HG03025 (cell line): ENCODE data around the gene XPO4.
"Not testable (repeated sequence)": the region's sequence is repeated elsewhere in the genome, so short reads cannot be mapped to it uniquely, and the experiment has no call there.

Experiments used
- ATAC-seq: cut with Tn5 transposase; IDR thresholded peaks from one replicate; pipeline ENCODE4 v1.9.1; 2021; ENCODE audit warnings: mild to moderate bottlenecking, moderate library complexity; ENCODE audit not compliant: unreplicated experiment, low FRiP score

XPO4 gene

GRCh38 chr13:20902438-20903163, at the start of gene XPO4:
TSS of gene XPO4 (minus strand) at chr13:20902746. CDS start at chr13:20902738, 8 bp downstream.
- peak; percentile 92 for ATAC-seq

DNA sequence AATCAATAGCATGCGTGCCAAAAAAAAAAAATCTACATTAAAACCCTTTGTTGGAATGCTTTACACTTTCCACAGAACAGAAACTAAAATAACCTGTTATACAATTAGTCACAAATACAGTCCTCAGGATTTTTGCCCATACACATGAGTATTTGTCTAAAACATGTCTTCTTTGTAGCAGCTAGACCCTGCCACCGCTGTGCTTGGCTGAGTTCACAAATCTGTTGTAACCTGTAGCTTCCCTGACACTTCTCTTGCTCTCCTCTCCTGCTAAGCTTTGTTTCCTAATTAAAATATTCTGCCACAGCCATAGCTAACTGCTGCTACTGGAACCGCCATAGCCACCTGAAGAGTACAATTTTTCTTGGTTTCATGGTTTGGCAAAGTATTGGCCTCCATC, 45.5 kb upstream of the XPO4 start:
- ATAC-seq: not testable (repeated sequence)

DNA sequence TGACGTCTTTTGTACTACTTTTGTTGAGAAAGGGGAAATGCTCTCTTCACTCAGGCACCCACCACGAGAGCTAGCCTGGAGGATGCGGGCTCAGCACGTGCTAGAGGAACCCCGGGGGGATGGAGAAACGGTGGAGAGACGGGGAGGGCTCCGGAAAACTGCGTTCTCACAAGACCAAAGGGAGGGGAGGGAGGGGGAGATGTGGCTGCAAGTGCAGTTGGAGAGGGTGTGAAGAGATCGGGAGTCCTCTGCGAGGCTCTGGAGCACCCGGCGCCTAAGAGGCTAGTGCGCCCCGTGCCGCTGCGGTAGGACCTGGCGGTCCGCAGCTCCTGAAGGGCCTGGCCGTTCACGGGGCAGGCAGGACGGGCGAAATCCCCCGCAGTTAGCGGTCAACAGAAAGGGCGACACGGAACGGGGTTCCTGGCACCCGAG, 43.4 kb upstream of the XPO4 start:
- no peak for ATAC-seq

DNA sequence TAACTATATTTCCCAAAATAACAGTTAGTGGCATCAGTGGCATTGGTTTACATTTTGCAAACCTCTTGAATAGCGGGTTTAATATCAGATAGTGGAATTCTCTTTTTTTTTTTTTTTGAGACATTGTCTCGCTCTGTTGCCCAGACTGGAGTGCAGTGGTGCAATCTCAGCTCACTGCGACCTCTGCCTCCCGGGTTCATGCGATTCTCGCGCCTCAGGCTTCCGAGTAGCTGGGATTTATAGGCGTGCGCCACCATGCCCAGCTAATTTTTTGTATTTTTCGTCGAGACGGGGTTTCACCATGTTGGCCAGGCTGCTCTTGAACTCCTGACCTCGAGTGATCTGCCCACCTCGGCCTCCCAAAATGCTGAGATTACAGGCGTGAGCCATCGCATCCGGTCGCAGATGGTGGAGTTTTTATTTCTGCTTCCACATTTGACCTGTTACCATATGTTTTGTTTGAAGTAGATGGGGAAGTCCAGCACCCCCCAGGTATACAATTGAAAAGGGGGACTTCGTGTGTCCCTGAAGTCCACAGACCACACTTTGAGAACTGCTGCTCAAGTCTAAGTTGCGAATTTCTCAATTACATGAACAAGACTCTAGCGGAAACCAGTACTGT, 40.5 kb upstream of the XPO4 start:
- ATAC-seq: no peak

- ATAC-seq: not testable (repeated sequence)
These were observed 38.0 kb upstream of the XPO4 start for GRCh38 chr13:20940511-20940910.

- ATAC-seq: no peak
These were observed 37.5 kb upstream of the XPO4 start for GRCh38 chr13:20940083-20940482.

GRCh38 chr13:20939662-20940061, 37.1 kb upstream of the XPO4 start:
- no peak for ATAC-seq

DNA sequence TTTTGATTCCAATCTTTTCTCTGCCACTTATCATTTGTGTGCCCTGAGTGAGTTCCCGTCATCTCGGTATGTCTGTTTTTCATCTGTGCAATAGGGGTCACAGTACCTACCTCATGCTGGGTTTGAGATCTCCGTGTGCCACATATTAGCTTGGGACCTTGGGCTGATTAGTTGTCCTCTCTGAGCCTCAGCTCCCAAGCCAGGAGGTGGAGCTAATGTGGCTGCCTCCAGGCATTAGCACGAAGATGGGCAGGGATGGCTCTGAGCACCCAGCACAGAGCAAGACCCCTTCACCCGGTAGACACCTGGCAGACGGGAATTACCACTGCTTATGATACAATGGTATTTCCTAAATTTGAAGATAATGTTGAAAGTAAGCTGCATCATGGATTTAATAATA, 35.8 kb upstream of the XPO4 start:
- no peak for ATAC-seq

DNA sequence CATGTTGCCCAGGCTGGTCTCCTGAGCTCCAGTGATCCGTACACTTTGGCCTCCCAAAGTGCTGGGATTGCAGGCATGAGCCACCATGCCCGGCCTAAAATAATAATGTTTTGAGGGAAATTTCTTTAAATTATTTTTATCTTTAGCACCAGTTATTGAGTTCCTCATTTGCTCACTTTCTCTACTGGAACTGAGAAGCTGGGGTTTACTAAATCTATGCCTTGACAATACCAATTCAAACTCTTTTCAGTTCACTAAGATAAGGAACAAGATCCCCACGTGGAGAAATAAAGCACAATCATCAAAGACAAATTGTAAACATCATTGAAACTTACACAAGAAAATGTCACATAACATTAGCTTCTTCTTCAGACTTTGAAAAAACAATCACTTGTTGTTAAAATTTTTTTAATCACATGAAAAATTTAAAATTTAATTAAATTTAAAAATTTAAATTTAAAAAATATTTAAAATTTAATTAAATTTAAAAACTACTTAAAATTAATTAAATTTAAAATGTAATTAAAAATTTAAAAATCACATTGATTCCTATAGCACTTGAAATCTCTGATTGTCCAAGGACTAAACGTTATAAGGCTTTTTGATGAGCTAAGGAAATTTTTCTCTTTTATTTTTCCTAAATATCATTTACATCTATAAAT, 25.2 kb upstream of the XPO4 start:
- no peak for ATAC-seq

DNA sequence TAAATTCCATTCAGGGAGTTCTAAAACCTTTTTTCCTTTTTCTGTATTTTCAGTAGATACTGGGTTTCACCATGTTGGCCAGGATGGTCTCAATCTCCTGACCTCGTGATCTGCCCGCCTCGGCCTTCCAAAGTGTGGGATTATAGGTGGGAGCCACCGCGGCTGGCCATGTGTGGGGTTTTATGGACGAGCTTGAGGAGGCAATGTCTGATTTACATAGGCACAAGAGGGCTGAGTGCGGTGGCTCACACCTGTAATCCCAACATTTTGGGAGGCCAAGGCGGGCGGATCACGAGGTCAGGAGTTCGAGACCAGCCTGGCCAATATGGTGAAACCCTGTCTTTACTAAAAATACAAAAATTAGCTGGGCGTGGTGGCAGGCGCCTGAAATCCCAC, 22.8 kb upstream of the XPO4 start:
- not testable (repeated sequence) for ATAC-seq

GRCh38 chr13:20924758-20925394, 22.3 kb upstream of the XPO4 start:
- no peak for ATAC-seq

- ATAC-seq: no peak
These were observed 20.7 kb upstream of the XPO4 start for GRCh38 chr13:20923272-20923671.

DNA sequence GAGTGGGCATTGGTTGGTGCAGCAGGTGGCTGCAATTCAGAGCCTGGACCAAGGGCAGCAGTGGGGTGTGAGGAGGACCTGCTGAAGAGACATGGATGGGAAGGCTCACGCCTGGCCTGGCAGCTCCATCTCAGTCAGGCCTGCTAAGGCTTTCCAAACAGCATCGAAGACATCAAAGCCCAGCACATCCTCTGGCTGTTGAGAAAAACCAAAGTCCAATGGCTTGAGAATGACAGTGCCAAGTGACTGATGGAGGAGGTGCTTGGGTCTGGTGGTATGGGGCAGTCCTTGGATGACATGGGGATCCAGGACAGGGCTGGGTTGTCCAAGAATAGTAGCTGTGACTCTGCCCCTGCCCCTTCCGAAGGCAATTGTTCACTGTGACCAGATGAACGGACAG, 19.0 kb upstream of the XPO4 start:
- no peak for ATAC-seq

DNA sequence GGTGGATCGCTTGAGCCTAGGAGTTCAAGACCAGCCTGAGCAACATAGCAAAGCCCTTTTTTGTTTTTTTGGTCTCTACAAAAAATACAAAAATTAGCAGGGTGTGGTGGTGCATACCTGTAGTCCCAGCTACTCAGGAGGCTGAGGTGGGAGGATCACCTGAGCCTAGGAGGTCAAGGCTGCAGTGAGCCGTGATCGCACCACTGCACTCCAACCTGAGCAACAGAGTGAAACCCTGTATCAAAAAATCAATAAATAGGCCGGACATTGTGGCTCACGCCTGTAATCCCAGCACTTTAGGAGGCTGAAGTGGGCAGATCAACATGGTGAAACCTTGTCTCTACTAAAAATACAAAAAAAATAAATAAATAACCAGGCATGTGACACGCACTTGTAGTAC, 13.1 kb upstream of the XPO4 start:
- ATAC-seq: not testable (repeated sequence)

GRCh38 chr13:20911037-20911436, 8.5 kb upstream of the XPO4 start:
- no peak for ATAC-seq

- no peak for ATAC-seq
These were observed 6.4 kb upstream of the XPO4 start for GRCh38 chr13:20908714-20909497.

DNA sequence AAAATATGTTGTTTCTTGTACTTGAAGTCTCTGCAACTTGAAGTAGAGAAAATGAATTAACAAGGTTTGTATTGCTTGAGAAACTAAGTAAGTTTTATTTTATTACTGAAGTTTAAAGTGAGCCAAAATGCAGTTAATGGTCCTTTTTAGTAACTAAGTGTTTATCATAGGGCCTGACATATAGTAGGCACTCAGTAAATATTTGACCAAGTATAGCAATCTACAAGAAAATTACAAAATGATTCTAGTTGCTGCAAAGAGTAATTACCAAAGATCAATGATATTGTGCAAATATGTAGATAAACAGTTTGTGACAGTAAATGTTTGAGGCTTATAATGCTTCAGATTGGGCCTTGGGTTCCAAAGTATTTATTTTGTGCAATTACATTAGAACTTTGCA, 2.4 kb upstream of the XPO4 start:
- no peak for ATAC-seq

GRCh38 chr13:20903164-20903475, 574 bp upstream of the XPO4 start:
- no peak for ATAC-seq

- peak; percentile 36 for ATAC-seq
These were observed 693 bp downstream of the XPO4 start for GRCh38 chr13:20901668-20902437.

GRCh38 chr13:20894245-20894644, 8.3 kb downstream of the XPO4 start:
- no peak for ATAC-seq
